GM18870 (cell line): ENCODE results near the gene ALG2.

ENCODE experiments used
- ATAC-seq: cut with Tn5 transposase; IDR thresholded peaks from one replicate; pipeline ENCODE4 v1.9.1; 2021; ENCODE audit warnings: moderate library complexity; ENCODE audit not compliant: unreplicated experiment

ALG2 gene

DNA sequence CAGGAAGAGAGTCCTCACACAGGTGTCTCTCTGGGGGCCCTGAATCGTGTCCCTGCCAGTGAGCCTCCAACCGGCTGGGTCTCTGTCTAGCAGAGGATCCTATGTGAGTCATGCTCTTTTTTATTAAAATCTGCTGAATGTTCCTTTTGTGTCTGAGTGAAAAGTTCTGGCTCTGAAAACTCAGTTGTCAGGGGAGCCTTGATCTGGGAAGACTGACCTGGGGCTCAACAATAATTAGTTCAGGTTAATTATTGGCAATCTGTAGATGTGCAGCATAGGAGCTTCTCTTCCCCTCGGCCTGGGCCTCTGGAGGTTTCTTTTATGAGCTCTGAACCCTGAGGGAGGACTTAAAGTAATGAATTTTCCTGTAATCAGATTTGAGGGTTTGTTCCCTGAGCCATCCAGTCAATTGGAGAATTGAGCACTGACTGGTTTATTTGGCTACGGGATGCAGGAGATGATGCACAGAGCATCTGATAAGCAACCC is 45.2 kb downstream of the ALG2 start:
- no peak for ATAC-seq

GRCh38 chr9:99173570-99174504 is 47.9 kb downstream of the ALG2 start:
- ATAC-seq: no peak

DNA sequence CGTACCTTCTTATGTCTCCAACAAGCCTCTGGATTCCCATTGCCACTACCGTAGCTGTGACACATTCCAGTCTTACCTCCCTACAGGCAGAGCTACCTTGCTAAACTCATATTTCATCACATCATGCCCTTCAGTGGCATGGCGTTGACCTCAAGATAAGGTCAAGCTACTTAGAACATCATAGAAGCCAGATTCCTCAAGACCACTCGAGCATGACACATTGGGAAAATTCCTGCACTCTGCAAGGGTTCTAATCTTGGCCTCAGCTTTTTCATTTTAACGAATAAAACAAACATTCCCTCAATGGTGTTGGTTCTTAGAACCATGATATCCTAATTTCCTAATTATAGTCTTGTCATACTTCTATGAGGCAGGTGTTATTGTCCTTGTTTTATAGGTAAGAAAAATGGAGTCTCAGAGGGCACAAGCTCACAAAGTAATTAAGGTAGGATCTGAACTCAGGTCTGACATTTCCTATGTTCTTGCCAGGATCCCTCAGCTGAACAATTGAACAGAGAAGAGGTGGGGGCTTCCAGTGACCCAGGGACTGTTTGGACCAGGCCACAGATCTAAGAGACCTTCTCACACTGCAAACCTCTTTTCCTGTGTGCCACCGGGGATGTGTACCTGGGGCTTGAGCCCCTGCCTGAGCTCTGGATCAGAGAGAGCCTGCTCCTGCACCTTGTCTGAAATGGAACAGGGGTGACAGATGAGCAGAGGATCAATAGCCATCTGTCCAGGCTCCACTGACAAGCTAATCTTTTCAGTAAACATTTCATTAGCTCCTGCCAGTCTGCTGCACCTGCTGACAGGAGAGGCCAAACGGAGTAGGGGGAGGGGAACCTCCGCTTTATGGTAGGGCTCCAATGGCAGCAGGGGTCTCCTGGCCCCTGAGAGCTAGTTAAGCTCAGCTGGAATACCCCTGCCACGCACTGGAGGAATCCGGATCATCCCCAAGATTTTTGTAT is 49.3 kb downstream of the ALG2 start:
- ATAC-seq: no peak

DNA sequence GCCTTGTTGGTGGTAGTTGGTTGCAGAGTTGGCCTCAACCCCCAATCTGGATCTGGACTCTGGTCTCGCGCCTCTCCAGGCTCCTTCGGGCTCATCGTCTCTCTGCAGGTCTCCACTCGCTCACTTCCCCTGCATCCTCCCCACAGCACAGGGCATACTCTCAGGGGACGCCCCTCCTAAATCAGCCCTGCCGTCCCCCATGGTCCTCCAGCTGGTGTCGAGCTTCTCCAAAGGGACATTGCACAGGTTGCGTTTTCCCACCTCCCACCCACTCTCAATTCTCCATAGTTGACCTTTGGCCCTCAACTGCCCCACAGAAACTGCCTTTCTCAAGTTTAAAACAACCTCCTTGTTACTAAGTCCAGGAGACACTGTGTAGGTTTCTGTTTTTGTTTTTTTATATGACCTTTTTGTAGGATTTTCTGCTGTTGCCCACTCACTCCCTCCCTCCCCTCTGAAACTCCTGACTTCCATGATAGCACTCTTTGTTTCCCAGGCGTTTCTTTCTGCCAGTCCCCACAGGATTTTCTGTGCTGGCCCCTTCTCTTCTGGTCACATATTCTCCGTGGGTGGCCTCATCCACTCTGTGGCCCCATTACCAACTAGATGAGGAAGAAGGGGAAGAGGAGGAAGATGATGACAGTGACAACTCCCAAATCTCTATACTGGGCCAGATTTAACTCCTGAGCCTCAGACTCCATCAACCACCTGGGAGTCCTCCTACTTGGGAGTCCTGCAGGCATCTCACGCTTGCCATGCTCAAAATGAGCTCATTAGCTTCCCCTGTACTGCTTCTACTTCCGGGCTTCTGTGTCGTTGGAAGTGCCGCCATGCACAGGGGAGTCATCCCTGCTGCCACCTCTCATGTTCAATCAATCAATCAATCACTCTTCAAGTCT is 50.3 kb downstream of the ALG2 start:
- no peak for ATAC-seq

GRCh38 chr9:99169982-99170761 is 51.6 kb downstream of the ALG2 start:
- ATAC-seq: no peak

GRCh38 chr9:99169086-99169485 is 52.7 kb downstream of the ALG2 start:
- ATAC-seq: no peak

DNA sequence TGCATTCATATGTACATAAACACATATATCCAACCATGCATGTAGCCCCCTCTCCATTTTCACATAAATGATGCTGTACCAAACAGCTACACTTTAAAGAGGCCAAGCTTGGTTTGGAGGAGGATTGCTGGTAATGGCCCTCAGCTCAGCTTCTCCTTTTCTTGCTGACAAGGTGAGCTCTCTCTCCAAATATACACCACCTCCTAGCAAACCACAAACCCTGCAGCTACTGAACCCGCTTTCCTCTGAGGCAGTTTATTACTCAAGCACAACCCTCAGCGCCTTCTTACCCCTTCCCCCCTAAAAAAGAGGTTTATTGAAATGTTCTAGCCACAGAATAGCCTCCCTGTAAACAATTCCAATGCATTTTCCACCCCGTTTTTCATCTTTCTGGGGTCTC is 54.0 kb downstream of the ALG2 start:
- ATAC-seq: no peak

GRCh38 chr9:99167119-99167518 is 54.6 kb downstream of the ALG2 start:
- no peak for ATAC-seq
